ENCODE results near the gene UTP11.

The UTP11 gene

DNA sequence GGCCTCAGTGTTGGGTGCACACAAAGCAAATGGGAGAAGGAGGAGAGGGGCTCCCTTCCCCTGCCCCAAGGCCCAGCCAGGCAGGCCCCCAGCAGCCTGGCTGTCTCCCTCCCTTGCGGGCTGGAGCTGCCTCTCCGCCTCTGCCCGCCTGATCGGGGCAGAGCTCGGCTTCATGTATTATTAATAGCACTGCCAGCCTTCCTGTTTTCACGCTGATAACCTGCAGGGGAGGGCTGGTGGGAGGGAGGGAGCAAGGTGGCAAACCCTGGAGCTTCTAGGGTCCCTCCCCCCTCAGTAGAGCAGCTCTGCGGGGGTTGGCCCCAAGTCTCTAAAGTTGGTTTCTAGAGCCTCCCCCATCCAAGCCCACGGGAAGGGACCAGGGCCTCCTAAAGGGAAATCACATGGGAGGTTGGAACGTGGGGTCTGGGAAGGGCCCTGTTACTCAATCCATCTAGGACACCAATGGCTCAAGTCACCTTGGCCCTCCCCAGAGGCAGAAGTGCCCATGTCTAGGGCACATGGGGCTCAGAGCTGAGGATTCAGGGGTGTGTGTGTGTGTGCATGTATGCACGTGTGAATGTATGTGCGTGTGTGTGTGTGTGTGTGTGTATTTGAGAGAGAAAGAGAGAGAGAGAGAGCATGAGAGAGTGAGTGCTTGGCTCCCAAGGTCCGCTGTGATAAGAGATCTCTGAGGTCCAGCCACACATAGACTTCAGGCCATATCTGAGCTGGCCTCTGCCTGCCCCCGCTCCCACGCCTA is 55.9 kb downstream of the UTP11 start:
- H3K4me3 ChIP-seq (ENCODE audit: low read depth, low read length) = no peak overlapping the region

GRCh38 chr1:38068980-38069340 is 56.4 kb downstream of the UTP11 start:
- no peak overlapping the region for H3K4me3 ChIP-seq (ENCODE audit: low read depth, low read length)

- H3K4me3 ChIP-seq (ENCODE audit: low read depth, low read length) = no peak overlapping the region
These were observed 59.0 kb downstream of the UTP11 start for GRCh38 chr1:38071312-38072256.

- H3K4me3 ChIP-seq (ENCODE audit: low read depth, low read length) = no peak overlapping the region
These were observed 60.3 kb downstream of the UTP11 start for GRCh38 chr1:38072858-38073257.

GRCh38 chr1:38073534-38074301 is 61.2 kb downstream of the UTP11 start:
- H3K4me3 ChIP-seq (ENCODE audit: low read depth, low read length) = no peak overlapping the region

- H3K4me3 ChIP-seq (ENCODE audit: low read depth, low read length) = no peak overlapping the region
These were observed 61.8 kb downstream of the UTP11 start for GRCh38 chr1:38074302-38074677.

All from iPS-11a (cell line).